Measurements from ENCODE around the gene RARB. TPM values are rescaled to one million over a fixed set of nuclear protein-coding genes. Genes with fewer than 3 reads are reported as not detected.

Gene RARB
- total RNA-seq, 2 donors from 2014 or later: 8.9 TPM

DNA sequence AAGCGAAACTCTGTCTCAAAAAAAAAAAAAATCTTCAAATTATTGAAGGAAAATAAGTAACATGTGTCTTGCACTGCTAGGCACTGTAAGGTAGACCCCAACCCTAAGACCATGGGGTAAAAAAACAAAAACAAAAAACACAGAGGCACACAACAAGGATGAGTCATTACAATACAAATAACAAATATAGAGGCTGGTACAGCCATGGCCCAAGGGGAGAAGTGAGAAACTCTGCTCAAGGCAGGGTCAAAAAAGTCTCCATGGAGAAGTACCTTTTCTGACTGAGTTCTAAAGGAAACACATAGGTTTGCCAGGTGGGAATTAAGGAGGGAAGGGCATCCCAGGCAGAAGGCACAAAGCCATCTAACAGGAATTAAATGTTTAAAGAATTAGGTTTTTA is 182.1 kb downstream of the RARB start:
- no peak for DNase-seq (ENCODE audit: low spot score)
- intact Hi-C loops (cut with DNase I): no loop called here

DNA sequence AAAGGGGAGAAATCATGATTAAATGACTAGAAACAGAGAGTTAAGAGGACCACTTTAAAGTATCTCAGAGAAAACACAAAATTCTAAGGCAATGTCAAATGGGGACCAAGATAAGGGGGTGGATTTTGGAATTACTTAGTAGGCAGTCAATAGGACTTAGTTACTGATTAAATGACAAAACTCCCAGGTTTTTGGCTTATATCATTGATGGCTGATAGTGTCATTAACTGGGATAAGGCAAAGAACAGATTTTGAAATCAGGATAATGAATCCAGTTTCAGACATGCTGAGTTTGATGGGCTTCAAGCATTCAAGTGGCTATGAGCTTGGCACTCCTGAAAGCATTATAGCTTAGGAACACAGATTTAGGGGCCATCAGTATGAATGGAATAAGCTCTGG is 182.7 kb downstream of the RARB start:
- no peak for DNase-seq (ENCODE audit: low spot score)
- intact Hi-C loops (cut with DNase I): no loop called here

DNA sequence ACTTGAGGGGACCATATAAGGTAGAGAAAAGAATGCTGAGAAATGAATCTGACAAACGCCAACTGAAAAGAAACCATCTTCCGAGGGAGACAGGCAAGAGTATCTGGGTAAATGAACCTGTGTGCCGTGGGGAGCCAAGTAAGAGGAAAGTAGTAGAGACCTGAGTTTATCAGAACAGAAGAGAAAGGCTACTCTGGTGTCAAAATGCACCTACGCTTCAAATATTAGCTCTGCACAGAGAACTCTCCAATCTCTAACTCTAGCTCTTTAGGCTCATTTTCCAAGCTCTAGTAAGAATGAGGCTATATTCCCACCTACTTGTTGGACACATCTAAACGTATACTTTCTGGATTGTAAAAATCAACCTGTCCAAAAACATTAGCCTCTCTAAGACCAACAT is 183.1 kb downstream of the RARB start:
- no peak for DNase-seq (ENCODE audit: low spot score)
- intact Hi-C loops (cut with DNase I): no loop called here

DNA sequence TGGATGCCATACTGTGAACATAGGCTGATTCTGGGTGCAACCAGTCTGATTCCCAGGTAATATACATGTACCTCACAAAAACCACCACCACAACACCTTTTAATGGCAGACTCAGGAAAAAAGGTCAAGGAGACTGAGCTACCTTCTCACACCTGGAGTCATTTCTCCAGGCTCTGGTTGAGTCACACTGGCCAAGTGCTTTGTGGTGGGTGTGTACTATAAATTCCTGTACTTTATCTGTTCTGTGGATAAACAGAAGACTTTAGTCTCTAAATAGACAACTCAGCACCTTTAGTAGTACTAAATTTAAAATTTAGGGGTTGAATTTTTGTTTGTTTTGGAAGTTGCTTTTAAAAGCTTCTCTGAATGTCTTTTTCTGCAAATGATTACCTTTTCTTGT is 190.0 kb downstream of the RARB start:
- intact Hi-C loops (cut with DNase I): no loop called here

DNA sequence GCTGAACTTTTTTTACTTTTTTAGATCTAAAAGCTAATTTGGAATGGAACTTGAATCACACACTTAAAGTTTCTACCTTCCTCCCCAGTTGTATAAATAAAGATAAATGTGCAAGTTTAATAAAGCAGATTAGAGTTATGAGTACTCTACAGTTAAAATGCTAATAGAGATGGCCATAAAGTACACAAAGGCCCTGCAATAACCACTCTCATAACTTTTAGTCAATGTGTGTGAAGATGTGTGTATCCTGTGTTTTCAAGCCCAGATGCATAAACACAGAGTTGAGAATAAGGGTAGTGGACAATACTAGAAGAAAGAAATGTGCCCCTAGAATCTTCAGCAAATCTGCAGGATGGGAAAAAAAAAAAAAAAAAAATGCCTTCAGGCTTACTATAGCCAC is 191.3 kb downstream of the RARB start:
- DNase-seq (ENCODE audit: low spot score): no peak
- intact Hi-C loops (cut with DNase I): no loop called here

More for the DNA sequence above, 190.0 kb downstream of the RARB start:
- no peak for DNase-seq (ENCODE audit: low spot score)

DNA sequence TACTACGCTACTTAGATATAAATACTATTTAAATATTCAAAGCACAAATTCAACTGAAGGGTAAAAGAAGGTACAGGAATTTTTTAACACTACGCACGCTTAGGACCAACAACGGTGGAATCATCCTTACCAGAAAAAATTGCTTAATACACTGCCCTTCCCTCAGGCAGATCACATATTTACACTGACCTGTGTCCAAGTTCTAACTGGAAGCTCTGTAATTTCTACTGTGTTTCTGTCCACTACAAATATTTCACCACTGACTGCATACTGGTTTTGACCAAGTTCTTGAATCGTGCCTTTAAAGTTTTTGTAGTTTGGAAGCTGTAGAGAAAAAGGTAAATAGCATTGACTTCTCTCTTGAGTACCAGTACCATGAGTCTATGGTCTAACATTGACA is 192.4 kb downstream of the RARB start:
- intact Hi-C loops (cut with DNase I): no loop called here
- no peak for DNase-seq (ENCODE audit: low spot score)

DNA sequence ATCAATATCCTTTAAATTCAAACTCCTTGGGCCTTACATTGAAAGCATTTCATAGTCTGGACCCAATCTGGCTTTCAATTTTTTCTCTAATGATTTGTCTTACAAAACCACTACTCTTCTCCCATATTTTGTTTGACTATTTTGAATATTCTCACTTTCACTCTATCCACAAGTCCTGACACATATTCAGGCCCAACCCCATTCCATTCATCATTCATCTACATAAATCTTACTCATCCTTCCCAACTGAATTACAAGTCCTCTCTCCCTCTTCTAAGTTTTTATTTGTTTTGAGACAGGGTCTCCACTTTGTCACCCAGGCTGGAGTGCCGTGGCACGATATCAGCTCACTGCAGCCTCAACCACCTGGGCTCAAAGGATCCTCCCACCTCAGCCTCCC is 193.0 kb downstream of the RARB start:
- DNase-seq (ENCODE audit: low spot score): no peak
- intact Hi-C loops (cut with DNase I): no loop called here

DNA sequence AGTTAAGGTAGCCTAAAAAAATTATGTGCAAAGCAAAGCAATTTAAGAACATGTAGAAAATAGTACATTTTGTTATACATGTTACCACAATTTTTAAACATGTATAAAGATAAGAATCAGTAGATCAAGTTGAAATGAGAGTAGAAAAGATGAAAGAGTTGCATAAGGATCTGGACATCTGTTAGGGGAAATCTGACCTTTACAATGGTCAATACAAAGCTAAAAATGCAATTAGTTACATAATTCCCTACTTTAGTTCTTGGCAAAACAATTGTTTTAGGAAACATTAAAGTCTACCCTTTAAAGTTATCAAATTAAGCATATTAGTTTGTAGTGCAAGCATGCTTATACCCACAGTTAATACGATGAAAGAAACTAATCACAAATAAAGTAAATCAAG is 203.9 kb downstream of the RARB start:
- intact Hi-C loops (cut with DNase I): no loop called here
- no peak for DNase-seq (ENCODE audit: low spot score)

DNA sequence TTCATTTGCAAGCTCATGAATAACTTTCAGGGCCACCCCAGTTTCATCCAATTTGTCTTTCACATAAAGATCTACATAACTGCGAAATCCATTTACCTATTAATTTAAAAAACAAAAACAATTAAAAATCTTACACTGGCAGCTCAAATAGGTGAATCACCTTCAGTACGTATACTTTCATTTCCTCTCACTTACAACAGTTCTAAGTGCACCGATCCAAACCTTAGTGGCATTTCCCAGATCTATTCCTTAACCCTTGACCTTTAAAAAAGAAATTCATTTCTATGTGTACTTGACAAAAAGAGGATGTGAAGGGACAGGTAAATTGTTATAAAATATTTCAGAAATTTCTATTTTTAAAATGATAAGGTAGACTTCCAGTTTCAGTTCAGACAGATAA is 205.9 kb downstream of the RARB start:
- no peak for DNase-seq (ENCODE audit: low spot score)
- intact Hi-C loops (cut with DNase I): no loop called here

DNA sequence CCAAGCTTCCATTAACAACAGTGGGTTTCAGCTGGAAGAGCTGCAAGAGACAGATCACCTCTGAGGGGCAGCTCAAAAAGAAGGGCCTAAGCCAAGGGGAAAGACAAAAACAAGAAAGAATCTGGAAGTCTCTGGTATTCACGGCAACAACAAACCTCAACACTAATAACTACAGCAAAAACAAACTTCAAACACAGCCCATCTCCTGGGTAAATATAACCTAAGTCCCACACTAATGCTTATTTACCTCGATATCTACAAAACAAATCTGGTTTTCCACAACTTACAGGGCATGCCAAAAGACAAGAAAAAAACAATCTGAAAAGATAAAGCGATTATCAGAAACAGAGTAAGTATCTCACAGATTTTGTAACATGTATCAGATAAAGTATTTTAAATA is 207.0 kb downstream of the RARB start:
- intact Hi-C loops (cut with DNase I): no loop called here
- no peak for DNase-seq (ENCODE audit: low spot score)

Other genes with a start within 250 kb of the RARB start
- gene TOP2B, start 236.6 kb downstream of the RARB start, total RNA-seq: 10 to 100 TPM; 84.7 to 95.3 TPM

Measured in posterior vena cava (tissue), 2 donors.